Stimulated activated CD4-positive, alpha-beta T cell treated with anti-CD3 and anti-CD28 coated beads, Interleukin-2, amount 100 ng/mL, for 24 hours (primary cell): ENCODE results near the gene C5orf63.
"Not testable (repeated sequence)": the region's sequence is repeated elsewhere in the genome, so short reads cannot be mapped to it uniquely, and the experiment has no call there.

Experiments used
- DNase-seq, 2 donors: peaks; one replicate each; pipeline ENCODE4 v3.0.0-alpha.2; 2020

C5orf63 gene

GRCh38 chr5:127030259-127031146 is 42.8 kb downstream of the C5orf63 start, which contains the start of gene MARCHF3:
TSS of gene MARCHF3 (minus strand) at chr5:127030558. CDS start at chr5:126918171, 112,387 bp downstream.
- DNase-seq = peak; percentile 92 to 95

- DNase-seq = peak; percentile 59 to 62
These were observed 43.6 kb downstream of the C5orf63 start for GRCh38 chr5:127029581-127030258.

GRCh38 chr5:127028822-127029457 is 44.4 kb downstream of the C5orf63 start:
- no peak for DNase-seq

GRCh38 chr5:127027539-127027938 is 45.8 kb downstream of the C5orf63 start:
- no peak for DNase-seq

DNA sequence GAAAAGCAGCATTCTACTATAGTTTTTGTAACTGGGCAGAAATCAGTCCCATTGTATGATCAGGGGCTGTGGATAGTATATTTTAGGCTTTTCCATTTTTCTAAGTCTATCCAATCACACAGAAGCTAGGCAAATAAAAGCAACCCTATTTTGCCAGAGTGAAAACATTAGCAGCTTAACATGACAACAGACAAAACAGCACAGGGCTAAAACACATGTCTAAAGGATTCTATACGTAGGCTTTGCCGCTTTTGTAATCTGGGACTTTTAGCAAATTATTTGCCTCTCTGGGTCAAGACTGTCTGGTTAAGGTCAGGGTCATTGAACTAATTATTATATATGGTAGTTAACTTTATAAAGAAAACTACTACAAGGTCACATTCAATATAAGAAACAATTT is 47.1 kb downstream of the C5orf63 start:
- no peak for DNase-seq

- DNase-seq = no peak
These were observed 47.8 kb downstream of the C5orf63 start for GRCh38 chr5:127025467-127025866.

DNA sequence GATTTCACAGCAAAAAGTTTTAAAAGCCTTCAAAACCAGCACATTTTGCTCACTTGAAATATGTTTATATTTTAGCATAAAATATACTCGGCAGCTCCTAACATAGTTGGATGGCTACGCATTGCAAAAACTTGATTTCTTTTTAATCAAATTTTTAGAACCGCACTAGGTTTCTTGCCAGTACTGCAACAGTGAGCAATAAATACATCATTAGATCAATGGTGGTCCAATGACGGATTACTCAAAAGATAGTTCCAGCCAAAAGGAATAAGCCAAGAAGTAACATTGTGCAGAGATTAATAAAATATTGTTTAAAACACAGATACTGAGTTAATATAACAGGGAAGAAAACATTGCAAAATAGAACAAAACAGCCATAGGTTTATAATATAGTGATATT is 48.5 kb downstream of the C5orf63 start:
- DNase-seq = no peak

DNA sequence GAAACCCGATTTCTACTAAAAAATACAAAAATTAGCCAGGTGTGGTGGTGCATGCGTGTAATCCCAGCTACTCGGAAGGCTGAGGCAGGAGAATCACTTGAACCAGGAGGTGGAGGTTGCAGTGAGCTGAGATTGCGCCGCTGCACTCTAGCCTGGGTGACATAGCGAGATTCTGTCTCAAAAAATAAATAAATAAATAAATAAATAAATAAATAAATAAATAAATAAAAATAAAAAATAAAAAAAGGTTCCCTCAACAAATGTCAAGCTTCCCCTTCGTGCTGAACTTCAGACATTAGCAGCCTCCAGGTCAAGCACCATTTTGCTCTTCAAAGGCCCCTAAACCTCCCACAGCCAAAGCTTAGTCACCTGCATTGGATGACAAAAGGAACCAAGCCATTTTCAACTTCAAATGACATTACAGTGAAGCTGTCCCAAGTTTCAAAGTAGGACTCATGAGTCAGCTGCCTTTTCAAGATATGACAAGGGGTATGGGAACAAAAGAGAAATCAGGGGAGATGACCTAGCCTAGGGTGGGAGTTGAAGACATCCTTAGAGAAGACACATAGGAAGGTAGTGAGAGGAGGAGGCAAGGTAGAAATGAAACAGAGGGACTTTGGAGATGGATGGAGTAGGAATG is 49.6 kb downstream of the C5orf63 start:
- not testable (repeated sequence) for DNase-seq

DNA sequence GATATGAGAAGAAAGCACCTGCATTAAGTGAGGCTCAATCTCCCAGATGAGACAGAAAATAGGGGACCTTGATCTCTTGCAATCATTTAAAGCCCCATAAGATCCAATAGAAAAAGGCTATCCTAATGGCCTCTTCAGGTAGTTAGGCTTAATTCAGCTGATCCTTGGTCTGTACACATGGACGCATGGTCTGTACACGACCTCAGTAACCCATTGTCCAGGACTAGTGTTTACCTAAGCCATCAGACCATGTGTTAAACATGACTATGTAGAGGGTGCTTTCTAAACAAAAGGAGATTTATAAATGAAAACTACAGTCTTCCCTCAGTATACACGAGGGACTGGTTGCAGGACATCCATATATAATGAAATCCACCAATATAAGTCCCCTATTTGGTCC is 50.5 kb downstream of the C5orf63 start:
- no peak for DNase-seq

GRCh38 chr5:127019928-127020327 is 53.4 kb downstream of the C5orf63 start:
- DNase-seq = no peak

DNA sequence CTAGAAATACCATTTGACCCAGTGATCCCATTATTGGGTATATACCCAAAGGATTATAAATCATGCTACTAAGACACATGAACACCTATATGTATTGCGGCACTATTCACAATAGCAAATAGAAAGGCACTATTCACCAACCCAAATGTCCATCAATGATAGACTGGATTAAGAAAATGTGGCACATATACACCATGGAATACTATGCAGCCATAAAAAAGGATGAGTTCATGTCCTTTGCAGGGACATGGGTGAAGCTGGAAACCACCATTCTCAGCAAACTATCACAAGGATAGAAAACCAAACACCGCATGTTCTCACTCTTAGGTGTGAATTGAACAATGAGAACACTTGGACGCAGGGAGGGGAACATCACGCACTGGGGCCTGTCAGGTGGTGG is 56.6 kb downstream of the C5orf63 start:
- DNase-seq = not testable (repeated sequence)

GRCh38 chr5:127015716-127016115 is 57.6 kb downstream of the C5orf63 start:
- no peak for DNase-seq

GRCh38 chr5:127014573-127014972 is 58.7 kb downstream of the C5orf63 start:
- no peak for DNase-seq

DNA sequence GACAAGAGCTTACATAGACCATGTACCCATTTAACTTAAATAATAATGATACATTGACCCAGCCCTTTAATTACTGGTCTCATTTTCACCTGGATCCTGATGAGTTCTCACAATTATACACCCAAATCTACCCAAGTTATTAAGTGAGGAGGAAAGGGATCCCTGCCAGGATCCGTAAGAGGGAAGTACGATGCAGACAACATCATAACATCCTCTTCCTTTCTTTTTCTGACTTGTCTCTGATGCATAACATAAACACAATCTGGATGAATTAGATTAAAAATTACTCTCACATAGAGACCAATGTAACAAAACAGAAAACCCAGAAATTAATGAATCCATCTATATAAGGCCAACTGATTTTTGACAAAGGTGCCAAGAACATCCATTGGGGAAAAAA is 59.9 kb downstream of the C5orf63 start:
- DNase-seq = no peak

DNA sequence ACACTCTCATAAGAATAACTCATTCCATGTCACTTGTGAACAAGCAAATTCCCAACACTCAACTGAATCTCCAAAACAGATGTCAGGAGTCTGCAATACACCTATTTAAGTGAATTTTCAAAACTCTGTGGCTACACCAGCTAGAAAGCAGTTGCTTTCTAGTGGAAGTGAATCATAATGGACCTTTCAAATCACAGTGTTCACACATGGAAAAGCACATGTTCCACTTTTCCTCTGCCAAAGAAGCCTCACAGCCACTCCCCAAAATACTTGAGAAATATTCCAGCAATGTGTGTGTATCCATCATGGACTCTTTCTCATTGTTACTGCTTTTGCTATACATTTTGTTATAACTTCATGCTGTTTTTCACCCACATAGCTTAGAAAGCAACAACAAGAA is 60.4 kb downstream of the C5orf63 start:
- no peak for DNase-seq

- no peak for DNase-seq
These were observed 61.2 kb downstream of the C5orf63 start for GRCh38 chr5:127011961-127012644.

GRCh38 chr5:127011153-127011552 is 62.1 kb downstream of the C5orf63 start:
- DNase-seq = no peak

DNA sequence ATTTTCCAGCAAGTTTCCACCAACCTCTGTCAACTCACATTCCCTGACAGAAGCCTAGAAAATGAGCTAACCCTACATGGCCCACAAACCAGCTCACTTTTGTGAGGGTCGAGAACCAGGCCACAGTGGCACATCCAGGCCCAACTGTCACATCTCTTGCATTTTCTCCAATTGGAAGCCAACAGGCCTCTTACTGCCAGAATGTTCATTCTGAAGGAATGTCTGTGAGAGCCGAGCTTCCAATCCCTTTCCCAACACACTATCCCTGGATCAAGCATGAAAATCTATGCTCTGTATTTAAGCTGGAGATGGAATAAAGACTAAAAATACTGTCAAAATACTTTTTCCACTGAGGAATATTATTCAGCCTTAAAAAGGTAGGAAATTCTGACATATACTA is 62.9 kb downstream of the C5orf63 start:
- no peak for DNase-seq

DNA sequence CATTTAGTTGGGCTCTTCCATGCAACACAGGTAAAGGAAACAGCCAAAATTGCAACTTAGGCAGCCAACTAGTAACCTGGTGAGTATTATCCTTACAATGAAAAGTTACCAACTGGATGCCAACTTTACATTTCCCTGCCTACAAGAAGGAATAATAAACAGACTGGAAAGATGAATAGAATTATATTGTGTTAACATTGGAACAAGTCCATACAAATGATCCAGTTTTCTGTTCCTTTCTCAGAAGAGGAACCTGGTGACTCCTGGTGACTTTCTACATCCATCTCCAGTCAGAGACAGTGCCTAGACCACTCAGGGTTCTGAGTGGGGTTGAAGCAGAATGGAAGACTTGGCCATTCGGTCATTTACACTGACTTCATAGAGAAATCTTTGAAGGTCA is 63.5 kb downstream of the C5orf63 start:
- DNase-seq = no peak

DNA sequence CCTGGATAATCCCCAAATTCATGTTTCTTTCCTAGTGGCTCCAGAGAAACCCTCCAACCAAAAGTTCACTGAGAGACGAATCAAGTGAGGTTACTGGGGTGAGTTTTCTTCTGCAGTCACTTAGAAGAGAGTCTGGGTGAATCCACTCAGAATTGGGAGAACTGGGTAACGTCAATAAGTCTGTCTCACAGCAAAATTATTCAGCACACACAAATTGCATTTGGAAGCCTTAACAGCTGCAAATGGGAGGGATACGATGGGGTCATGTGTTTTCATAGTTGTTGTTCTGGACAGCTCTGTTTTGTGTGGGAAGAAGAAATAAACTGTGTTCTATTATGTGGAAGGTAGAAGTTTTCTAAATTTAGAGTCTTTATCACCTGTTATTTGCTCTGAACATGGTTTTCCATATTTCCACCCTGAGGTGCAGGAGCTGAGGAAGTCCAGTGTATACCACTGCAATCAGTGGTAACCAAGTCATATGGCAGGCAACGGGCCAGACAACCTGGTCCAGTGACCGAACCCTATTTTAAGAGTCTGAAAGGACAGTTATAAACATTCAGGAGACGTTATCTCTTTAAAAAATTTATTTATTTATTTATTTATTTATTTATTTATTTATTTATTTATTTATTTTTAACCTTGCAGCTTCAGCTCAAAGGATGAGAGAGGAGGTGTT is 64.9 kb downstream of the C5orf63 start:
- no peak for DNase-seq

- no peak for DNase-seq
These were observed 65.8 kb downstream of the C5orf63 start for GRCh38 chr5:127007522-127007921.

DNA sequence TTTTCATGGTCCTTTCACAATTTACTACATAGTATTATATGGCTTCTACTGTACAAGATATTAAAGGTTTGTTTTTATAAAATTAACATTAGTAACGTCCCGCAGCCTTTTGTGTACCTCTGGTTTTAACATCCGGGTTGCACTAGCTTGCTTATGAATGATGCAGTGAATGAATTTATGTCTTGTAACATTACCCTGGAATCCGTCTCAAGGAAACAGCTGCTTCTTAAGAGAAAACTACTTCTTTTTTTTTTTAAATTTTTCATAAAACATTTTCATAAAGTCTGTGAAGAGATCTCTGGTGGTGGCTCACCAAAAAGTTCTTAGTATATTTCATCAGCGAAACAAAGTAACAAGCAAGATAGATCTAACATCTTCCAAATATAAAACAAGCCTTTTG is 66.6 kb downstream of the C5orf63 start:
- no peak for DNase-seq
